AG04449 (cell line): ENCODE measurements around the gene NHERF2.

Source experiments
- CTCF ChIA-PET: fragments of 350-600 bp; formaldehyde crosslinking; extraction: SDS; loops from one replicate; lab custom pipeline; 2021; ENCODE audit warnings: antibody characterized with exemption; lab: Yijun Ruan, JAX
- POLR2A ChIA-PET: fragments of 400-600, 350-600 bp; formaldehyde crosslinking; extraction: SDS; loops from one replicate; lab custom pipeline; 2020; ENCODE audit warnings: antibody characterized with exemption, inconsistent platforms; lab: Yijun Ruan, JAX
- DNase-seq: peaks from one replicate; pipeline ENCODE4 v3.0.0-alpha.2; 2010; ENCODE audit warnings: low read depth, low spot score
- H3K4me3 ChIP-seq: 2 replicates; pipeline ENCODE4 v1.5.1; 2011; ENCODE audit warnings: low read depth, mild to moderate bottlenecking, control low read depth, low read length
- TF ChIP-seq, protein P1 (sequence below): IDR thresholded peaks from one replicate; pipeline ENCODE4 v1.5.1; 2011; ENCODE audit warnings: mild to moderate bottlenecking, moderate library complexity, low read length, control low read depth, inconsistent platforms; ENCODE audit not compliant: insufficient read depth; ENCODE audit errors: missing control alignments

The NHERF2 gene

GRCh38 chr16:1980030-1980769 lies 46.5 kb upstream of the NHERF2 start:
- ChIA-PET POLR2A (interaction anchor here (1.4 to 3.5 kb wide), 2 partner anchors 15 to 60 kb away, joined by 4 to 23 read pairs; partner anchors contain the start of gene RPS2), CTCF (interaction anchor here (0.6 to 16.4 kb wide), 3 partner anchors 9 to 117 kb away, joined by 3 to 163 read pairs (median 5); partner anchors contain the start of gene TBL3)
- TF ChIP-seq, protein P1, sequence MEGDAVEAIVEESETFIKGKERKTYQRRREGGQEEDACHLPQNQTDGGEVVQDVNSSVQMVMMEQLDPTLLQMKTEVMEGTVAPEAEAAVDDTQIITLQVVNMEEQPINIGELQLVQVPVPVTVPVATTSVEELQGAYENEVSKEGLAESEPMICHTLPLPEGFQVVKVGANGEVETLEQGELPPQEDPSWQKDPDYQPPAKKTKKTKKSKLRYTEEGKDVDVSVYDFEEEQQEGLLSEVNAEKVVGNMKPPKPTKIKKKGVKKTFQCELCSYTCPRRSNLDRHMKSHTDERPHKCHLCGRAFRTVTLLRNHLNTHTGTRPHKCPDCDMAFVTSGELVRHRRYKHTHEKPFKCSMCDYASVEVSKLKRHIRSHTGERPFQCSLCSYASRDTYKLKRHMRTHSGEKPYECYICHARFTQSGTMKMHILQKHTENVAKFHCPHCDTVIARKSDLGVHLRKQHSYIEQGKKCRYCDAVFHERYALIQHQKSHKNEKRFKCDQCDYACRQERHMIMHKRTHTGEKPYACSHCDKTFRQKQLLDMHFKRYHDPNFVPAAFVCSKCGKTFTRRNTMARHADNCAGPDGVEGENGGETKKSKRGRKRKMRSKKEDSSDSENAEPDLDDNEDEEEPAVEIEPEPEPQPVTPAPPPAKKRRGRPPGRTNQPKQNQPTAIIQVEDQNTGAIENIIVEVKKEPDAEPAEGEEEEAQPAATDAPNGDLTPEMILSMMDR, result no peak
- no peak overlapping the region for H3K4me3 ChIP-seq
- no peak for DNase-seq

GRCh38 chr16:1980770-1981087 lies 46.0 kb upstream of the NHERF2 start:
- TF ChIP-seq, protein P1, result no peak
- no peak for DNase-seq
- no peak overlapping the region for H3K4me3 ChIP-seq
- ChIA-PET CTCF (interaction anchor here (0.6 to 16.4 kb wide), 5 partner anchors 9 to 160 kb away, joined by 3 to 163 read pairs (median 5); partner anchors contain the start of gene TBL3), POLR2A (interaction anchor here (1.4 to 3.5 kb wide), 3 partner anchors 16 to 175 kb away, joined by 4 to 23 read pairs (median 9); partner anchors contain the start of genes RPS2 and TRAF7)

DNA sequence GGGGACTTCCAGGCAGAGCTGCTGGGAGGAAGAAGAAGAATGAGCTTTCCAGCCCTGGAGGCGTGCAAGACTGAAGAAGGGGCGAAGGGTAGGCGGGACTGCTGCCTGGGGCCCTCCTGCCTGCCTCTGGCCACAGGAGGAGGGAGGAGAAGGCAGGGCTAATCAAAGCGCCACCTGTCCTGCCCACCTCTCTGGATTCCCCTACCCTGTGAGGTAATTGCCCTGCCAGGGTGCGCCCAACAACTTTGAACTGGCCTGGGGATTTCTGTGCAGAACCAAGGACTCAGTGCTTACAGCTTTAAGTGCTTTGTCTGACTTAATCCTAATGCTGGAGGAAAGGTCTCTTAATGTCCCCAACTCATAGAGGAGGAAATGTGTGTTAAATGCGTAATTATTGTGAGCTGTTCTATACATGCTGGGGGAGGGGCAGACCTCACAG lies 45.3 kb upstream of the NHERF2 start, which contains the start of gene NOXO1:
Gene NOXO1 (minus strand): TSS at position 72 of the 439 bp plus-strand sequence. CDS start 290 bp downstream, outside the sequence.
- TF ChIP-seq, protein P1, result no peak
- CTCF ChIA-PET, result interaction anchor here (0.6 to 16.4 kb wide), 6 partner anchors 8 to 159 kb away, joined by 3 to 163 read pairs (median 6); partner anchors contain the start of gene TBL3
- H3K4me3 ChIP-seq, result no peak within 1 kb of the TSS
- POLR2A ChIA-PET, result interaction anchor here (0.7 to 3.5 kb wide), 5 partner anchors 10 to 174 kb away, joined by 3 to 23 read pairs (median 9); partner anchors contain the start of genes RPS2, TBL3 and TRAF7
- DNase-seq, result no peak

- TF ChIP-seq, protein P1, result no peak
These were observed 44.7 kb upstream of the NHERF2 start for GRCh38 chr16:1982013-1982433.

DNA sequence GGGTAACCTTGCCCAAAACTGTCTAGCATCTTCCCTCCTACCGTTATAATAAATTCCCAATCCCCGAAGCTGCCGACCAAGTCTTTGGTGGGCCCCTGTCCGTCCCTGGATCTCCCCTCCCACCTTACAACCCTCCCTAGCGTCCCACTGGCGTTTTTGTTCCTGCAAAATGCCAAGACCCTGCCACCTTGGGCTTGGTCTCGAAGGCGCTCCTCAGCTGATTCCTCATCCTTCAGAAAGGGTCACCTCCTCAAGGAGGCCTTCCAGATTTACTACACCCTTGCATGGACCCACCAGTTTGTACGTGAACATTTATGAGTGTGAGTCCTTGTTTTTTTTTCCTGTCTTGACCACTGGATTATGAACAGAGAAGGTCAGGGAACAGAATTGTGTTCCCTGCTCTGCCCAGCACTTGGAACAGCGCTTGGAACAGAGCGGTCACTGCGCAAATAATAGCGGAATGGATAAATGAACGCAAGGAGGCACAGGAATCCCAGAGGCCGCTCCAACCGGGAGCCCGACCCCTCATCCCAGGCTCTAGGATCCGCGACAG lies 43.6 kb upstream of the NHERF2 start:
- ChIA-PET CTCF (interaction anchor here (1.3 to 16.4 kb wide), 5 partner anchors 10 to 157 kb away, joined by 3 to 163 read pairs (median 7); partner anchors contain the start of gene TBL3), POLR2A (interaction anchor here (0.5 to 3.5 kb wide), 4 partner anchors 11 to 25 kb away, joined by 3 to 23 read pairs (median 6); partner anchors contain the start of genes RPS2 and TBL3)
- H3K4me3 ChIP-seq, result peak overlapping the region; percentile 71
- TF ChIP-seq, protein P1, result no peak
- no peak for DNase-seq

More at GRCh38 chr16:1982013-1982433, 44.7 kb upstream of the NHERF2 start:
- ChIA-PET POLR2A (interaction anchor here (1.9 to 3.5 kb wide), 3 partner anchors 10 to 173 kb away, joined by 9 to 23 read pairs (median 9); partner anchors contain the start of genes RPS2, TBL3 and TRAF7), CTCF (interaction anchor here (0.6 to 16.4 kb wide), 5 partner anchors 9 to 158 kb away, joined by 3 to 163 read pairs (median 7); partner anchors contain the start of gene TBL3)
- H3K4me3 ChIP-seq, result no peak overlapping the region
- no peak for DNase-seq
